COLO829 (cell line): ENCODE results near the gene LY6G5B.

ENCODE experiments used
- DNase-seq: peaks from one replicate; pipeline ENCODE4 v3.0.0; 2012; ENCODE audit warnings: low spot score

LY6G5B gene

DNA sequence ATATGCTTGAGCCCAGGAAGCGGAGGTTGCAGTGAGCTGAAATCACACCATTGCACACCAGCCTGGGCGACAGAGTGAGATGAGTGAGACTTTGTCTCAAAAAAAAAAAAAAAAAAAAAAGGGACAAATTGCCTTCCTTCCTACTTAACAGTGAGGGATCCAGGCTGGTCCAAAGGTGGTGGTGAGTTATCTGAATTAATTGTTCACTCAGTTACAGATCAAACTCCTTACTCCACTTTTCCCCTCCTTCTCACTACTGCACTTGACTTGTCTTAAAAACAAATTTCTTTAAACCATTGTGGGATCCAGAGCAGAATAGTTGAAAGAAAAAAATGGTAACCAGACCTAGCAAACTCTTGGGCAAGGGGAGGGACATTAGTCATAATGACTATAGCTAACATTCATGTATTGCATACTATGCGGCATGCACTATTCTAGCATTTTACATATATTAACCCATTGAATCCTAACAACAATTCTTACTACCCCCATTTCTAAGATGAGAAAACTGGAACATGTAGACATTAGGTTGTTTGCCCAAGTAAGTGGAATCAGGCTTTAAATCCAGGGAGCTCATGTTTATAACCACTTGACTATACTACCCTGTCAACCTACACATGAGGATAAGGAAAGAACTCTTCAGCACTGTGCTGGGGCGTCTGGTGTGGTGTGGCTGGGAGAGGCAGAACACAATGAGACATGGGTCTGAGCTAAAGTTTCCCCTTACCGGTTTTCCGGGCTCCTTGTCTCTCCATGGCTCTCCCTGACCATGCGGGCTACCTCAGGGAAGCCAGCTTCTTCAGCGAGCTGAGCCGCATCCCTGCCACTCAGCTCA, 6.4 kb upstream of the LY6G5B start:
- DNase-seq = no peak

DNA sequence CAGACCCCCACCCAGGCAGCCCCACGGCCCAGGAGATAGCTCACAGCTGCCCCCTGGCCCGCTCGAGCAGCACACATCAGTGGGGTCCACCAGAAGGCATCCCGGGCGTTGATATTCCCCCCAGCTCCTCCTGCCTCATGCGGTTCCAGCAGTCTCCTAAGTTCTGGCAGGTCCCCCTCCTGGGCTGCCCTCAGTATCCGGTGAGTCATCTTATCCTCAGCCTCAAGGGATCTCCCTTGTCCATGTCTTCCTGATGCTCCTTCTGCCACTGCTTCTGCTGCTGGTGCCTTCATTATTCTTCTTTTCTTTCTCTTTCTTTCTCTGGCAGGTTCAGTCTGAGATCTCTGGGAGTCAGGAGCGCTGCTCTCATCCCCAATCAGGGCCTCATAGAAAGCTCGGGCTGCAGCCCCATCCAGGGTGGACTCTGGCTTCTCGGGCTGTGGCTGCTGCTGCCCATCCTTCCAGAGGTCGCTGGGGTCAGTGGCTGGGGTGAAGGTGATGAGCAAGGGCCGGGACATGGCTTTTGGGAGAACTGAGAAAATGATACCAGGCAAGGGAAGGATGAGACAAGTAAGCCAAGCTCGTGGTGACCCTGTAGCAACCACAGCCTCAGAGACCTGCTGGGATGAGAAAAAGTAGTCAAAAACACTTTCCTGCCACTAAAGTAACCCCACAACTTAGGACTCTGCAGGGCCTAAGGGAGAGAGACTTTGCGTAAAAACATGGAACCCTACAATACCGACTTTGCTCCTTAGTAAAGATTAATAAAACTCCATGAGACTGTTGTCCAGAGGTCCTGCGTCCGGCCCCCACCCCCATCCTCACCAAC, 5.6 kb upstream of the LY6G5B start:
- peak; percentile 78 for DNase-seq

DNA sequence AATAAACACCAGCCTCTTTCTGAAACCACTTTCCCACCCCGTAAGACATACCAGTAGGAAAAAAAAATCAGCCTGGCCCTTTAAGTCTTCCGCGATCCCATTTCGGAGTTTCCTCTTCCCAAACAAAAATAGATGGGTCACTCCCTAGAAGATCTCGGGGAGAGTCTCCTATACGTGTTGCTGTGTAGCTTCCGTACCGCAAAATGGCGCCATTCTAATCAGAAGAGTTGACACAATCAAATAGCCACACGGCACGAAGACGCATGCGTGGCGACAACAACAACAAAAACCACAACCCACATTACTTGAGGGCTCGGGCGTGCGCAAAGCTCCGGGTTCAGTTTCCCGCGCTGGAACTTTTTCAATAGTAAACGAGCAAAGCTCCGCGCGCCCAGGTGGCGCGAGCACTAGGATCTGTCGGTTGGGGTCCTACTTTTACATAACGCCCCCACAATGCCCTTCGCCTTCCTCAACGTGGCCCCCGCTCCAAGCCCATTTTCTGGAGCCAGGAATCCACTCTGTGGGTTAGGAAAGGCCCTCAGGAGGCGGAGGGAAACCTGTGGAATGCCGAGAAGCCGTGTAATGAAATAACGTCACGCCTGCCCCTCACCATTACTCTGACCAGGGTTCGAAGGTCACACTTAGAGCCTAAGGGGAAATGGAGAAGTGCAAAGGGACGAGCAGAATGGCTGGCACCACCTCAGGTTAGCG, 4.8 kb upstream of the LY6G5B start, which contains the start of gene GPANK1:
TSS of gene GPANK1 (minus strand) at position 208 of the 711 bp plus-strand sequence. CDS start 519 bp downstream, outside the sequence.
- DNase-seq = peak; percentile 94

DNA sequence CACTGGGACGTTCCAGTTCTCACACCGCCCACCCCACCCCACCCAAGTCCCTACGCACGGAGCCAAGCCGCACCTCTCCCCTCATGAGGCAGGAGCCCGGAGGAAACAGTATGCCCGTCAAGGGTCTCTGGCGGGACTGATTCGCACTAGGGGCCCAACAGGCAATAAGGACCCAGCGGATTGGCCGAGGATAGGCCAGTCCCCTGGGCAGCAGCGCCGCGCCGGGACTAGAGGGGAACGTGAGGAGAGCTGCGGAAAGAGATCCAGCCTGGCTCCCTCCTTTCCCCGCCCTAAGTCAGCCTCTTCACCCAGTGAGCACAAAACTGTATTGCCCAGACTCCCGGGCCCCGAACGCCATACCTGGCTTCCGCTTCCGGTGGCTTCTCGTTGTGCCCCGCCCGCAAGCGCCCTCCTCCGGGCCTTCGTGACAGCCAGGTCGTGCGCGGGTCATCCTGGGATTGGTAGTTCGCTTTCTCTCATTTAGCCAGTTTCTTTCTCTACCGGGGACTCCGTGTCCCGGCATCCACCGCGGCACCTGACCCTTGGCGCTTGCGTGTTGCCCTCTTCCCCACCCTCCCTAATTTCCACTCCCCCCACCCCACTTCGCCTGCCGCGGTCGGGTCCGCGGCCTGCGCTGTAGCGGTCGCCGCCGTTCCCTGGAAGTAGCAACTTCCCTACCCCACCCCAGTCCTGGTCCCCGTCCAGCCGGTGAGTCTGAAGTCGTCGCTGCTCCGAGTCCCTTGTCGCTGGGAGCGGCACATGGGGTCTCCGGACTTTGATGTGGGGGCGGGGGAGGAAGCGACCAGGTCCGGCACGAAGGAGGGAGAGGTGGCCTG, 4.1 kb upstream of the LY6G5B start, which contains the start of gene CSNK2B:
TSS of gene CSNK2B (plus strand) at position 580 of the 836 bp plus-strand sequence. CDS start 752 bp downstream, outside the sequence.
- peak; percentile 99 for DNase-seq

DNA sequence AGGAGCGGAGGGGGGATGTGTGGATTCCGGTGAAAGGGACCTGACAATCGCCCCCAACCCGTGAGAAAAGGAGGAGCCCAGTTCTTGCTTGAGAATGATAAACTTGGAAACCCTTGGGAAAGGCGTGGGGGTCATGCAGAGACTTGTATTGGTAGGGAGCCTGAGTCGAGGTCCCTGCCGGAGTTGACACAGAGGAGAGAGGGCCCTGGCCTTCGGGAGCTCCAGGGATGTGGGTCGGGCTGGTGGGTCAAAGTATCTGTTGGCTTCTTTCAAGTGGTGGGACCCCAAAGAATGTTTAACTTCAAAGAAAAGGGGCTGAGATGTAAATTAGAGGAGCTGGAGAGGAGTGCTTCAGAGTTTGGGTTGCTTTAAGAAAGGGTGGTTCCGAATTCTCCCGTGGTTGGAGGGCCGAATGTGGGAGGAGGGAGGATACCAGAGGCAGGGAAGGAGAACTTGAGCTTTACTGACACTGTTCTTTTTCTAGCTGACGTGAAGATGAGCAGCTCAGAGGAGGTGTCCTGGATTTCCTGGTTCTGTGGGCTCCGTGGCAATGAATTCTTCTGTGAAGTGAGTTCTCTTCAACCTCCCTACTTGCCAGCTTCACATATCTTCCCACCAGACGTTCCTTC, 3.3 kb upstream of the LY6G5B start:
- no peak for DNase-seq

DNA sequence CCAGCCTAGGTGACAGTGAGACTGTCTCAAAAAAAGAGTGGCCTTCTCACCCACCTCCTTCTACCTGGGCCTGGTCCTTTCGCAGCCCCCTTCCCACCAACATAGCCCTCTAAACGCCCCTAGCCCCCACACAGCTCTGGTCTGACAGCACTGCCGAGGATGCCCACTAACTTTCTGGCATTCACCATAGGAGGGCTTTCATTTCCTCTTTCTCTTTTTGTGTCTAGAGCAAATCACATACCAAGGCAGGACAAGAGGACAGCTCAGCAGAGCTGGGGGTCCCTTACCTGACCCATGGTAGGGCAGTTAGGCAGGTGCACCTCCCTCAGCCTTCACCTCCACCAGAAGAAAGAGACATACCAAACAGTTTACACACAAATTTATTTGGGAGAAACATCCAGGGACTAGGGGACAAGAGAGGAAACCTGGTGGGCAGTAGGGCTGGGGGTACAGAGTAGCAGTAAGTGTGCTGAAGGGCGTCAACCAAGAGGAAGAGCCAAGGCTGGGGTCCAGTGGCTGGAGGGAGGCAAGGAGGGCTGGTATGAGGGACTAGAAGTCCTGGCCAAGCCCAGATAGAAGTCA, 6.6 kb downstream of the LY6G5B start:
- DNase-seq = no peak

DNA sequence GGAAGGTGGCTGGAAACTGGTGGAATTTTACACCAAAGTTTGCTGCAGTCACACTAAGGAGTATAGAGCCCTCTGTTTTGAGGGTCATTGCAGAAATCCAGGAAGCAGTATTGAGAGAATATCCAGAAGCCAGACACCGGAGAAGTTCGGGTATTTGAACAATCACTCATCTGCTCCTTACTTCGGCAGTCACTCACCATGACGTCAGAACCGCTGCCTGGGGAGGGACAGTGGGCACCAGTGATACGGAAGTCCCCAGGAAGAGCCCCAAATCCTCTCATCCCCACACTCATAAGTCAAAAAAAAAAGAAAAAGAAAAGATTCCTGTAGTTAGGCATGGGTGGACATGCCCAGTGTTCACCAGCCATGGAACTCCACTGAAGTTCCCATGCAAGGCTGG, 7.1 kb downstream of the LY6G5B start:
- DNase-seq = no peak

DNA sequence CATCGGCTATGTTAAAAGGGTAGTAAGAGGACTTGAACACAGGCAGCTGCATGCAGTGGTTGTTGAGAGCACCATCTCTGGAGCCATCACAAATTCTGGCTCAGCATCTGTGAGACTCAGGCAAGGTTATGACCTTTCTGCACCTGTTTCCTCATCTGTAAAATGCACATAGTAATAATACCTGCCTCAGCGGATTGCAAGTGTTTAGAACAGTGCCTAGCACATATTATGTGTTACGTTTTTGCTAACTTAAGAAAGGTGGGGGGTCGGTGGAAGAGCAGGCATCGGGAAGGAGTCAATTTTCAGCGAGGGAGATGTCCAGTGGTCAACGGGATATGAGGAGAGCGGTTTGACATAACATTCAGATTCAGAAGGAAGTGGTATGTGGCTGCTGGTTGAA, 8.2 kb downstream of the LY6G5B start:
- DNase-seq = no peak

DNA sequence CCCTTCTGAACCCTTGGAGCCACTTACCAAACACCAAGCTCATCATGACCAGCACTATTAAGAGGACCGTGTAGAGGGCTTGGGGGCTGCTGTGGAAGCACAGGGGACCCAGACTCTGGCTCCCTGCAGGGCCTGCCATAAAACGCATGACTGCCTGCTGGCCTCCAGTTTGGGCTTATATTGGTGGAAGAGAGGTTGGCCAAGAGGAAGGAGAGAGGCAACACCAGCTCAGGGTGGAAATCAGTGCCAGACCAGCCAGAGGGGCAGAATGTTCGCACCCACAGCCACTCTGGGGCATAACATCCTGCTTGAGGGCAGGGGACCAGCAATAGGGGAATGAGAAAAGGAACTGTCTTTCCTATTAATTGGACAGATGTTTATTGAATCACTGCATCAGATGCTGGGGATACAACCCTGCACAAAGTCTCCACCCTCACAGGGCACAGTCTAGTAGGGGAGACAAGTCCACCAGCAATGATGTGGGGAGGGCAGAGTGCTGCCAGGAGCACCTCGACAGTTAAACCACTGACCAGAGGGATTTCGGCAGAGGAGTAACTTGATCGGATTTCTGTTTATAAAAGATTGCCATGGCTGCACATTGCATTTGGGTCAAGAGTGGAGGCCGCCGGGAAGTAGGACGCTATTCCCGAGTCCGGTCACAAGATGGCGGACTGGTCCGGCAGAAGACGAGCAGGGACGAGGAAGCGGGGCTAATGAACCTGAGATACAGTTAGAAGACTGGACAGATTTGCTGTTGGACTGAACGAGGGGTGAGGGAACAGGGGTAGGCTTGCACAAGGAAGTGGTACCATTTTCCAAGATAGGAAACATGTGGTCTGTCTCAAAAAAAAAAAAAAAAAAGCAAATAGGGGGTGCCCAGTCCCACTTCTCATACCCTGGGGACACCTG, 10.7 kb downstream of the LY6G5B start, which contains the start of gene LY6G5C:
TSS of gene LY6G5C (minus strand) at position 842 of the 909 bp plus-strand sequence. CDS start at position 148, 694 bp downstream.
- DNase-seq = peak; percentile 85

DNA sequence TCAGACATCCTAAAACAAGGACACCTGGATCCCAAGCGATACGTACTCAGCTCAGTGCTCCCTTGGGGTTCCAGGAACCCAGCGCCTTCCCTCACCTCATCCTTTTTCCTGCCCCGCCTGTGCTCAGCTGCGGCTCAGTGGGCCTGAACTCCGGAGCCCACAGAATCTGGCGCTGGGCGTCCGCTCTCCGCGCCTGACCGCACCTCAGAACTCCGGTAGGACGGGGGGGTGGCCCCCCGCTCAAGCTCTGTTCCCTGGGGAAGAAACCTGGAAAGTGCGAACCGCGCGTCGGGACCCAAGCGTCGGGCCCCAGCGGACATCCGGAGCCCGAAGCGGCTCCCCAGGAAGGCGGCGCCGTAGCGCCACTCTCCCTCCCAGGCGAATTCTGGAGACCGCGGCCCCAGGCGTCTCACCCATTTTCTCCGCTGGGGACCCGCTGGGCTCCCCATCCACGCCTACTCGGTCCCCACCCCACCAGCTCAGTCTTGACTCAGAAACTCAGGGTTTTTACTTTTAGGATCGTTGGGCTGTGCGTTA, 11.4 kb downstream of the LY6G5B start:
- DNase-seq = no peak

DNA sequence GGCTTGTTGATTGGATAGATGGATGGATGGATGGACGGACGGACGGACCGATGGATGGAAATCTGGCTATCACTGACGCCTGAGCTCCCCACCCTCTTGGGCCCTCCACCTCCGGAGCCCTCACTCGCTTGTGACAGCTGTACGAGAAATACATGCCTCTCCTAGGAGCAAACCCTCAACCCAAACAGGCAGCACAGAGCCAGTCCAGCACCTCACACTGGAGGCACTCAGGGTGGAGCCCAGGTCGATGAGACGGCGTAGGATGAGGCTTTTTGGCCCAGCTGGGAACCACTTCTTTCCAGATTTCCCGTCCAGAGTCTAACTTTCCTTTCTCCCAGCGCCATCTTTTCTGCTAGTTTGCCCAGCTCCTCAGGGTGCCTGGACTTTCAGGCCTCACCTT, 13.8 kb downstream of the LY6G5B start:
- DNase-seq = no peak

DNA sequence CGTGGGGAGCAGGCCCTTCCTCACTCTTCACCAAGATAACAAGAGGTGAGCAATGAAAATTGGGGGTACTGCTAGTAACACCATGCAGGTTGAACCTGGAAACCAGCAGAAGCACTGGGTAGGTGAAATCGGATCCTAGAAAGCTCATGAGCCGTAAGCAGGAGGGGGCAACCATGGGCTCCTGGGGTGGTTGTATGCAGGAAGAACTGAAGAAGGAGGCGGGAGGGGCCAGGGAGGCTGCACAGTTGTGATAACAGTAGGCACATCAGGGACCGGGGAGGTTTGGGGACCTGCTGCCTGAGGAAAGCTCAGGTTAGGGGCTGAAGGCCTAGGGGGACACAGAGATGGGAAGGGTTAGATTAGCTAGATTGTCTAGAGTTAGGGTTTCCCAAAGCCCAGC, 16.7 kb downstream of the LY6G5B start:
- no peak for DNase-seq

DNA sequence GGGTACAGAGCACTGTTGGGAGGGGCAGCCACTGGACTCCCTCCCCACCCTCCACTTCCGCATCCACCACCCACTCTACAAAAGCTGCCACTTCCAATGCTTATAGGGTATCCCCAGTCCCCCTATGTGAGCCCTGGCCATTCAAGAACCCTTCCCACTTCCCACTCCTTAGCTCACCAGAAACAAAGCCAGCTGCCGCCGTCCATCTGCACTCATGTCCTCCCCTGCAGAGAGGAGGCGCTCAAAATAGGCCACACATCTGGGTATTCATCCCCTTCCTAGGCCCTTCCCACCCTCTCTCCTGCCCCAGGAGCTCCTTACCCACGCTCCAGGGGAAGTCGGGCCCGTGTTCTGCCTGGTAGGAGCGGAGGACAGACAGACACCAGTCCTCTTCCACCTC, 17.5 kb downstream of the LY6G5B start:
- no peak for DNase-seq

DNA sequence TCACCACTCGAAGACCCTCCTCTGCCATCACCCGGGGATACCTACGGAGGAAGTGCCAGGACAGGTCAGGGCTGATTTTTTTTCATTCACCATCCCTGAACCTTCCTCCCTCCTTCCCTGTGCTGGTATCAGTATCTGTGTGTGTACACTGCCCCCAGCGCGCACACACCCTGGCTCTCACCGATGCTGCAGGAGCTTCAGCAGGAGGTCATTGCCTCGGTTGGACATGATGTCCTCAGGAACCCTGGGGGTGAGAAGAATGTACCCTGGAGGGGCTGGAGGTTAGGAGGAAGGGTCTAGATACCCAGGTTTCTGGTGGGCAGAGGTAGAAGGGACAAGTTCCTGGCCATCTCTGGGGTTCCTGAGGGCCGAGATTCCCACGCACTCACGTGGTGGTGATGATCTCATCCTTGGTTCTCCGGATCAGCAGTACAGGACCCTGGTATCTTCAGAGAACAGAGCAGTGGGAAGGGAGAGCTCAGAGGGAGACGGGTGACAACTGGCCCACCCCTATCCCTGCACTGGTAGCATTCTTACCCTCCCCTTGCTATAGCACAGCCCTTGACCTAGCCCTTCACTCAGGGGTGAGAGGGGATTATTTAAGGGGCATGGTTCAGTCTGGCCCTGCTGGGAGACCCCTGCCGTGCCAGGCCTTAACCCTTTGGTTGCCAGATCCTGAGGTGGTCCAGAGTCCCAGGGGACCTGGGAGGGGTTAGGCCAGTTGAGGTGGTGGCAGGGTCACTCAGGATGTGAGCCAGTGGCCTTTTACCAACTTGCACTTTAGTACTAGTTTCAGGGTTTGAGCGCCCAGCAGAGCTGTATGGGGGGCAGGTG, 18.3 kb downstream of the LY6G5B start:
- no peak for DNase-seq

DNA sequence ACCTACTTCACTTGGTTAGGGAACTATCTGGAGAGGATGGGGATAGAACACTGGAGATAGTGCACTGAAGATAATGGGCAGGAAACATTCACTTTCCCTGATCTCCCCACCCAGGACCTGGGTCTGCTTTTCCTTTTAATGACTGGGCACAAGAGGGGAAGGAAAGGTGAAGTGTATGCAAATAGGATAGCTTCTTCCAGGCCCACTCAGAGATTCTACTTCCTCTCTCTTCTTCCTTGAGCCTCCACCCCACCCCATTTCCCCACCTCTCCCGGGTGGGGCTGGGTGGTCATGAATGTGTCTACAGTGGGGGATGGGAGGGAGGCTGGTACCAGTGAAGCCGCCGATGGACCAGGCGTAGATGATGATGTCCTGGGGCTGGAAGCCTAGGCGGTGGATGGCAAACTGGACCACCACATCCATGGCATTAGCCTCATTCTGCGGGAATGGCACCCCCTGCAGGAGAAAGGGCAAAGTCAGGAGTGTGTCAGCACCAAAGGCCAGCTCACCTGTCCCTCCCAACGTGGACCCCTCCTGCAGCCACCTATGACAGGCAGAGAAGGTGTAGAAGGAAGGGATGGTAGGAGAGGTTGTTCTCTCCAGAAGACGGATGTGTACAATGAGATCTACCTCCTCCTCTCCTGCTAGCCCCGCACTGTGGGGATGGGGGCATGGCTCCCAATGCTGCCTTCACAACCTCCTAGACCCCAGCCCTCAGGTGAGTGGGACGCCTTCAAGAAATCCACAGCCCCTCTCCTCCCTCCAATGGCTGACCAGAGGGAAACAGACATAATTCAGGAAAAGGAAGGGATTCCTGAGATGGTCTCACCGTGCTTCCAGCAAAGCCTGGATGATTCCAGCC, 19.7 kb downstream of the LY6G5B start:
- no peak for DNase-seq

DNA sequence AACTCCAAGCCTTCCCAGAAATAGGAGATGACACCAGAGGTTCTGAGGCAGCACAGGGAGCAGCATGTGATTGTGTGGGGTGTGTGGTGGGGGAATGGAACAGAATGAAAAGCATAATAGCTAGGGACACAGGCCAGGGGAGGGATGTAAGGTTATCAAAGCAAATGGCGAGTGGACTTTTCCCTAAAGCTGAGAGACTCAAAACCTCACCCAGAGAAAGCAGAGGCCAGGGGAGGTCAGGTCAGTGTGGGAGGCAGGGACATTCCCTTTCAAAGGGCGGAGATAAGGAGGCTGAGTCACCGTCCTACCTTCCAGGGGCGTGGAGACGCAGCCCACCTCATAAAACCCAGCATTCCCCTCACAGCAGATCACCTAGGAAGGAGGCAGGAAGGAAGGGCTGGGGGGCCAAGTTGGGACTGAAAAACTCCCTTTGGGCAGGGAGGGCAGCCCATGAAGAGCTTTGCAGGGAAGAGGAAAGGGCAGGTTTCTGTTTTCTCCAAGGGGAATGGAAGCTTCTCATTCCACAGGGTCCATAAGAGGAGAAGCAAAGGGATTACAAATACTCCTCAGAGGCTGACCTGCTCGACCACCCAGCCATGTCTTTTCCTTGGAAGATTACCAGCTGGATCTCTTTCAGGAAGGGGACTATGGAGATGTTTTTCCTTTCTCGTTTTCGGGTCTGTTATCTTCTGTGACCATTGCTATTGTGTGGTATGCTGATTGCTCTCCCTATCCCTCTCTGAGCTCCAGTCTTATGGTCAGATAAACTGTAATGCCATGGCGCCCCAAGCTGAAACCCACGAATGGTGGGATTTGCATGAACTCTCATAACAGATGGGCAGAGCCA, 20.7 kb downstream of the LY6G5B start:
- no peak for DNase-seq
